ENCODE measurements around the gene TDP1.

DNA sequence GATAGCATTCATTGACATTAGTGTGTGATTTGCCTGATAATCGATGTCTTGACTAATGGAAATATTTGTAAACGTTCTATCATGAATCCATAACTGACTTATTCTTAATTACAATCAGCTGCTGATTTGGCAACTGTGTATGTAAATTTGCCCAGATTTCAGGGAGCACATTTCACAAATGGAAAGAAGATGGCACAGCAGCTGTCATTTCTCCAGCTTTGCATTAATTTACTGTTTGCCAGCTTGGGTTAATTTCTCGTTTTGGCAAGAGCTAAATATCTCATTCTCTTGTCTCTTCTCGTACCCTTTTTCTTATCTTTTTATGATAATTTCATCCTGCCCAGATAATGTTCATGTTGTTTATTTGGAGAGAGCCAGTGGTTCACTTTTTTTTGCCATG, 22.9 kb downstream of the TDP1 start:
- no peak for TF ChIP-seq CTCF (conservative IDR thresholded peaks at IDR 0.05; ENCODE audit: low read depth in 2 of 2)
- no peak for TF ChIP-seq POLR2AphosphoS5 (IDR thresholded peaks at IDR 0.05; ENCODE audit: low read depth)
- no peak for TF ChIP-seq REST (IDR thresholded peaks at IDR 0.05; ENCODE audit: unreplicated experiment)
